Thyroid gland (tissue), 4 donors: ENCODE results near the gene GMCL2.

ENCODE experiments used
- POLR2A ChIP-seq, 2 donors: fragments of 450-650 bp; IDR thresholded peaks; one replicate each; pipeline ENCODE4 v1.6.1; 2017; ENCODE audit warnings: antibody characterized with exemption in 2 of 2, mild to moderate bottlenecking in 2 of 2, moderate library complexity in 1 of 2
- TF ChIP-seq, protein P1 (sequence below), 6 experiments: fragments of 200-600 bp in 3 of 6; fragments of 450-650 bp in 3 of 6; sonication (generic) in 3 of 6; IDR thresholded peaks; one replicate each; pipeline ENCODE4 v1.5.1; 2016 to 2019; ENCODE audit warnings: antibody characterized with exemption in 6 of 6, mild to moderate bottlenecking in 2 of 6, inconsistent platforms in 1 of 6, moderate library complexity in 1 of 6

DNA sequence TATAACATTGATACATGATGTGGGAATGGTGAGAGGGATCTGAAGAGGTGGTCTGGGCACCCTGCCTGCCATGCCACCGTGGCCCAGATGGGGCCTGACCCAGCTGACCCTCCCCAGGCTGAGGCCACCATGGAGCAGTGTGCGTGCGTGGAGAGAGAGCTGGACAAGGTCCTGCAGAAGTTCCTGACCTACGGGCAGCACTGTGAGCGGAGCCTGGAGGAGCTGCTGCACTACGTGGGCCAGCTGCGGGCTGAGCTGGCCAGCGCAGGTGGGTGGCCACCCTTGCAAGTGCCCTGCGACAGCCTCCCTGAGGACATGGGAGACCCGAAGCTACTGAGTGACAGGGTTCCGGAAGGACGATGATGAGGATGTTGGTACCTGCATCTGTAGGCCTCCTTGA lies 49.2 kb downstream of the GMCL2 start:
- TF ChIP-seq, protein P1, sequence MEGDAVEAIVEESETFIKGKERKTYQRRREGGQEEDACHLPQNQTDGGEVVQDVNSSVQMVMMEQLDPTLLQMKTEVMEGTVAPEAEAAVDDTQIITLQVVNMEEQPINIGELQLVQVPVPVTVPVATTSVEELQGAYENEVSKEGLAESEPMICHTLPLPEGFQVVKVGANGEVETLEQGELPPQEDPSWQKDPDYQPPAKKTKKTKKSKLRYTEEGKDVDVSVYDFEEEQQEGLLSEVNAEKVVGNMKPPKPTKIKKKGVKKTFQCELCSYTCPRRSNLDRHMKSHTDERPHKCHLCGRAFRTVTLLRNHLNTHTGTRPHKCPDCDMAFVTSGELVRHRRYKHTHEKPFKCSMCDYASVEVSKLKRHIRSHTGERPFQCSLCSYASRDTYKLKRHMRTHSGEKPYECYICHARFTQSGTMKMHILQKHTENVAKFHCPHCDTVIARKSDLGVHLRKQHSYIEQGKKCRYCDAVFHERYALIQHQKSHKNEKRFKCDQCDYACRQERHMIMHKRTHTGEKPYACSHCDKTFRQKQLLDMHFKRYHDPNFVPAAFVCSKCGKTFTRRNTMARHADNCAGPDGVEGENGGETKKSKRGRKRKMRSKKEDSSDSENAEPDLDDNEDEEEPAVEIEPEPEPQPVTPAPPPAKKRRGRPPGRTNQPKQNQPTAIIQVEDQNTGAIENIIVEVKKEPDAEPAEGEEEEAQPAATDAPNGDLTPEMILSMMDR (IDR thresholded peaks at IDR 0.05): no peak
- TF ChIP-seq POLR2A (IDR thresholded peaks at IDR 0.05): no peak
